ENCODE measurements around the gene PARM1. TPM values are rescaled to one million over a fixed set of nuclear protein-coding genes. Genes with fewer than 3 reads are reported as not detected.

The PARM1 gene
- total and polyA plus RNA-seq, 2 experiments from 2014 or later = 4.9 to 10.4 TPM

GRCh38 chr4:75063433-75063832 lies 130.5 kb downstream of the PARM1 start:
- Mint-ChIP-seq H3K36me3 (ENCODE audit: low read depth) (no peaks in the 10 kb centered on the region), H3K4me3 (no peak overlapping the region), H3K4me1 (no peaks in the 10 kb centered on the region), H3K27ac (no peak overlapping the region), H3K9me3 (no peaks in the 10 kb centered on the region), H3K27me3 (ENCODE audit: insufficient read depth, low read depth, poor library complexity) (peaks cover 1% of the 10 kb centered on the region)
- H3K27me3 ChIP-seq (ENCODE audit: insufficient read depth) = no peaks in the 10 kb centered on the region
- H3K36me3 ChIP-seq (ENCODE audit: insufficient read depth) = no peaks in the 10 kb centered on the region
- H3K27ac ChIP-seq (ENCODE audit: low read depth) = no peak overlapping the region
- H3K4me1 ChIP-seq (ENCODE audit: insufficient read depth) = no peaks in the 10 kb centered on the region
- H3K4me3 ChIP-seq = no peak overlapping the region
- H3F3A ChIP-seq (replicated peaks; ENCODE audit: low read depth) = no peaks in the 10 kb centered on the region
- H3K4me2 ChIP-seq = no peak overlapping the region
- TF ChIP-seq ZNF462 (CRISPR knock-in tag; IDR thresholded peaks at IDR 0.05) (no peak), EZH2phosphoT487 (IDR thresholded peaks at IDR 0.05; ENCODE audit: unreplicated experiment) (no peak), ZNF114 (CRISPR knock-in tag; IDR thresholded peaks at IDR 0.05) (no peak), CTCF (conservative IDR thresholded peaks at IDR 0.05; ENCODE audit: low read depth in 2 of 2) (no peak), ZNF331 (CRISPR knock-in tag; IDR thresholded peaks at IDR 0.05; ENCODE audit: low read depth) (no peak), POLR2AphosphoS5 (IDR thresholded peaks at IDR 0.05; ENCODE audit: low read depth) (no peak), REST (IDR thresholded peaks at IDR 0.05; ENCODE audit: unreplicated experiment) (no peak), JUNB (IDR thresholded peaks at IDR 0.05; ENCODE audit: unreplicated experiment) (no peak), EZH2 (IDR thresholded peaks at IDR 0.05; ENCODE audit: low read depth, unreplicated experiment) (no peak), ETS1 (IDR thresholded peaks at IDR 0.05) (no peak), STAT1 (IDR thresholded peaks at IDR 0.05; ENCODE audit: unreplicated experiment) (no peak), NANOG (IDR thresholded peaks at IDR 0.05; ENCODE audit: borderline replicate concordance) (no peak), CREB1 (CRISPR knock-in tag; IDR thresholded peaks at IDR 0.05; ENCODE audit: low read depth) (no peak)
- peaks cover 5% of the 10 kb centered on the region; the same call in 1 of the 2 replicates for H3K9me2 ChIP-seq (ENCODE audit: insufficient read depth)
- no peak overlapping the region for H2AFZ ChIP-seq
- H3K79me2 ChIP-seq (replicated peaks; ENCODE audit: insufficient read depth) = no peaks in the 10 kb centered on the region
- H4K20me1 ChIP-seq (replicated peaks; ENCODE audit: insufficient read depth) = no peaks in the 10 kb centered on the region
- ATAC-seq = no peak
- DNase-seq (ENCODE audit: low spot score) = no peak
